HepG2 (cell line): Measurements from ENCODE around the gene PPM1M.

ENCODE experiments used
- KAT7 ChIP-seq: IDR thresholded peaks from 2 replicates; pipeline ENCODE4 v1.6.1; 2018; ENCODE audit warnings: borderline replicate concordance, missing compliant biosample characterization
- POLR2AphosphoS5 ChIP-seq: IDR thresholded peaks from 2 replicates; pipeline ENCODE4 v1.6.1; 2012; ENCODE audit warnings: low read depth, low read length
- RBFOX2 ChIP-seq: fragments of 200-400 bp; formaldehyde crosslinking; IDR thresholded peaks from 2 replicates; pipeline ENCODE4 v1.6.1; 2017; ENCODE audit warnings: low read depth, mild to moderate bottlenecking, low read length
- TF ChIP-seq, protein P1 (sequence below): sonication (generic); formaldehyde crosslinking; IDR thresholded peaks from 2 replicates; pipeline ENCODE4 v1.9.0; 2021; ENCODE audit warnings: missing genetic modification reagents, mild to moderate bottlenecking, borderline replicate concordance
- TF ChIP-seq, protein P2 (sequence below): sonication (generic); formaldehyde crosslinking; IDR thresholded peaks from 2 replicates; pipeline ENCODE4 v1.5.0; 2020; ENCODE audit warnings: mild to moderate bottlenecking, missing genetic modification reagents, moderate library complexity

DNA sequence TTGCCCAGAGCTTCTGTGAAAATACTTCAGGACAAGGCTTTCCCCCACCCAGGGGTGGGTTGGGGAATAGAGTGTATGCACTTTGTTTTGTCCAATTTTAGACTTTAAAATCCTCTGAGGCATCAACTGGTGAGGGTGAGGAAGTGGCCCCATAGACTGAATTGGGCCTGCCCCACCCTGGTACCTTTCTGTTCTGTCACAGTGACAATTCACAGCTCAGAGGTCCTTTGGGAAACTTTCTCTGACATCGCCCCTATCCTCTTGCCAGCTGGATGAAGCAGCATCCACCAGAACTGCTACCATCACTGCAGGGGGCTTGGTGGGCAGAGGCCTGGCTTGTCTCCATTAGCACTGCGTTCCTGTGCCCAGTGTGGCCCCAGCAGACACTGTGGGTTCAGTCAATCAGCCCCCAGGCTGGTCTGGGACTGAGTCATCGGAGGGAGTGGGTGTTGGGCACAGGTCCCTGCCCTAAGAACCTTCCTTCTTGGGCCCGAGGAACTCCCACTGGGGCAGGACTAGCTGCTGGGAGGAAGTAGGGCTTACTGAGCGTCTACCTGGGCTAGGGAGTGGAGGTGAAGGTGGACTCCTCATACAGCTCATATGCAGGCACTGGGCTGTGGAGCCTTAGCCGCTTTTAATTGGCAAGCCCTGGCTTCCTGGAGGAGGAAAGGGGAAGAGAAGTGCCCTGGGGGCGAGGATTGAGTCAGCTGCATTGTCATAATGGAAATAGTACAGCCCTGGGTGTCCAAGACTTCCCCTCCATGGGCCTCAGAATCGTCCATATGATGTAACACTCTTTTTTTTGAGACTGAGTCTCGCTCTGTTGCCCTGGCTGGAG, 1.5 kb upstream of the PPM1M start:
- TF ChIP-seq RBFOX2 (no peak), POLR2AphosphoS5 (no peak), KAT7 (CRISPR knock-in tag) (no peak)
- TF ChIP-seq, protein P1, sequence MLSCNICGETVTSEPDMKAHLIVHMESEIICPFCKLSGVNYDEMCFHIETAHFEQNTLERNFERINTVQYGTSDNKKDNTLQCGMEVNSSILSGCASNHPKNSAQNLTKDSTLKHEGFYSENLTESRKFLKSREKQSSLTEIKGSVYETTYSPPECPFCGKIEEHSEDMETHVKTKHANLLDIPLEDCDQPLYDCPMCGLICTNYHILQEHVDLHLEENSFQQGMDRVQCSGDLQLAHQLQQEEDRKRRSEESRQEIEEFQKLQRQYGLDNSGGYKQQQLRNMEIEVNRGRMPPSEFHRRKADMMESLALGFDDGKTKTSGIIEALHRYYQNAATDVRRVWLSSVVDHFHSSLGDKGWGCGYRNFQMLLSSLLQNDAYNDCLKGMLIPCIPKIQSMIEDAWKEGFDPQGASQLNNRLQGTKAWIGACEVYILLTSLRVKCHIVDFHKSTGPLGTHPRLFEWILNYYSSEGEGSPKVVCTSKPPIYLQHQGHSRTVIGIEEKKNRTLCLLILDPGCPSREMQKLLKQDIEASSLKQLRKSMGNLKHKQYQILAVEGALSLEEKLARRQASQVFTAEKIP (CRISPR knock-in tag), result no peak
- TF ChIP-seq, protein P2, sequence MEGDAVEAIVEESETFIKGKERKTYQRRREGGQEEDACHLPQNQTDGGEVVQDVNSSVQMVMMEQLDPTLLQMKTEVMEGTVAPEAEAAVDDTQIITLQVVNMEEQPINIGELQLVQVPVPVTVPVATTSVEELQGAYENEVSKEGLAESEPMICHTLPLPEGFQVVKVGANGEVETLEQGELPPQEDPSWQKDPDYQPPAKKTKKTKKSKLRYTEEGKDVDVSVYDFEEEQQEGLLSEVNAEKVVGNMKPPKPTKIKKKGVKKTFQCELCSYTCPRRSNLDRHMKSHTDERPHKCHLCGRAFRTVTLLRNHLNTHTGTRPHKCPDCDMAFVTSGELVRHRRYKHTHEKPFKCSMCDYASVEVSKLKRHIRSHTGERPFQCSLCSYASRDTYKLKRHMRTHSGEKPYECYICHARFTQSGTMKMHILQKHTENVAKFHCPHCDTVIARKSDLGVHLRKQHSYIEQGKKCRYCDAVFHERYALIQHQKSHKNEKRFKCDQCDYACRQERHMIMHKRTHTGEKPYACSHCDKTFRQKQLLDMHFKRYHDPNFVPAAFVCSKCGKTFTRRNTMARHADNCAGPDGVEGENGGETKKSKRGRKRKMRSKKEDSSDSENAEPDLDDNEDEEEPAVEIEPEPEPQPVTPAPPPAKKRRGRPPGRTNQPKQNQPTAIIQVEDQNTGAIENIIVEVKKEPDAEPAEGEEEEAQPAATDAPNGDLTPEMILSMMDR (CRISPR knock-in tag), result no peak
